ENCODE measurements around the gene E2F4. TPM values are rescaled to one million over a fixed set of nuclear protein-coding genes. Genes with fewer than 3 reads are reported as not detected.

Gene E2F4
- total RNA-seq, 1 experiment from 2014 or later = 123 TPM

- DNase-seq (ENCODE audit: low spot score) = no peak
These were observed 9.7 kb downstream of the E2F4 start for GRCh38 chr16:67201411-67202345.

GRCh38 chr16:67202426-67202825 is 10.5 kb downstream of the E2F4 start:
- in situ Hi-C loops (cut with HindIII; ENCODE audit: low sequenced_read_pairs) = no loop called here
- no peak for DNase-seq (ENCODE audit: low spot score)

More at GRCh38 chr16:67201411-67202345, 9.7 kb downstream of the E2F4 start:
- in situ Hi-C loops (cut with HindIII; ENCODE audit: low sequenced_read_pairs) = no loop called here

GRCh38 chr16:67202956-67203493 is 11.1 kb downstream of the E2F4 start:
- no peak for DNase-seq (ENCODE audit: low spot score)
- in situ Hi-C loops (cut with HindIII; ENCODE audit: low sequenced_read_pairs) = no loop called here

GRCh38 chr16:67204076-67204475 is 12.1 kb downstream of the E2F4 start:
- in situ Hi-C loops (cut with HindIII; ENCODE audit: low sequenced_read_pairs) = no loop called here
- DNase-seq (ENCODE audit: low spot score) = no peak

GRCh38 chr16:67206129-67206837 is 14.3 kb downstream of the E2F4 start:
- DNase-seq (ENCODE audit: low spot score) = no peak
- in situ Hi-C loops (cut with HindIII; ENCODE audit: low sequenced_read_pairs) = no loop called here

- no peak for DNase-seq (ENCODE audit: low spot score)
- in situ Hi-C loops (cut with HindIII; ENCODE audit: low sequenced_read_pairs) = no loop called here
These were observed 14.9 kb downstream of the E2F4 start for GRCh38 chr16:67206838-67207248.

- in situ Hi-C loops (cut with HindIII; ENCODE audit: low sequenced_read_pairs) = no loop called here
- DNase-seq (ENCODE audit: low spot score) = no peak
These were observed 15.5 kb downstream of the E2F4 start for GRCh38 chr16:67207249-67208091.

GRCh38 chr16:67208154-67208896 is 16.4 kb downstream of the E2F4 start:
- no peak for DNase-seq (ENCODE audit: low spot score)
- in situ Hi-C loops (cut with HindIII; ENCODE audit: low sequenced_read_pairs) = no loop called here

- DNase-seq (ENCODE audit: low spot score) = no peak
- in situ Hi-C loops (cut with HindIII; ENCODE audit: low sequenced_read_pairs) = no loop called here
These were observed 17.6 kb downstream of the E2F4 start for GRCh38 chr16:67209565-67209964.

- no peak for DNase-seq (ENCODE audit: low spot score)
- in situ Hi-C loops (cut with HindIII; ENCODE audit: low sequenced_read_pairs) = no loop called here
These were observed 18.3 kb downstream of the E2F4 start for GRCh38 chr16:67210069-67210937.

- no peak for DNase-seq (ENCODE audit: low spot score)
- in situ Hi-C loops (cut with HindIII; ENCODE audit: low sequenced_read_pairs) = no loop called here
These were observed 19.7 kb downstream of the E2F4 start for GRCh38 chr16:67211674-67212073.

- DNase-seq (ENCODE audit: low spot score) = no peak
- in situ Hi-C loops (cut with HindIII; ENCODE audit: low sequenced_read_pairs) = no loop called here
These were observed 20.8 kb downstream of the E2F4 start for GRCh38 chr16:67212766-67213165.

- in situ Hi-C loops (cut with HindIII; ENCODE audit: low sequenced_read_pairs) = no loop called here
- DNase-seq (ENCODE audit: low spot score) = no peak
These were observed 21.5 kb downstream of the E2F4 start for GRCh38 chr16:67213197-67214019.

- in situ Hi-C loops (cut with HindIII; ENCODE audit: low sequenced_read_pairs) = no loop called here
- no peak for DNase-seq (ENCODE audit: low spot score)
These were observed 23.8 kb downstream of the E2F4 start for GRCh38 chr16:67215706-67216105.

GRCh38 chr16:67216612-67217490 is 24.9 kb downstream of the E2F4 start:
- no peak for DNase-seq (ENCODE audit: low spot score)
- in situ Hi-C loops (cut with HindIII; ENCODE audit: low sequenced_read_pairs) = no loop called here

- in situ Hi-C loops (cut with HindIII; ENCODE audit: low sequenced_read_pairs) = no loop called here
- DNase-seq (ENCODE audit: low spot score) = no peak
These were observed 32.0 kb downstream of the E2F4 start for GRCh38 chr16:67223992-67224391.

Measured in G401 (cell line).